HEK293T (cell line): ENCODE results near the gene TBC1D32.
"Not testable (repeated sequence)": the region's sequence is repeated elsewhere in the genome, so short reads cannot be mapped to it uniquely, and the experiment has no call there.

Source experiments
- BHLHE40 ChIP-seq: fragments of 450-650 bp; IDR thresholded peaks from 2 replicates; pipeline ENCODE4 v1.6.1; 2016; ENCODE audit warnings: mild to moderate bottlenecking, moderate library complexity, borderline replicate concordance
- CTBP1 ChIP-seq: fragments of 450-650 bp; IDR thresholded peaks from 2 replicates; pipeline ENCODE4 v1.6.1; 2016; ENCODE audit warnings: borderline replicate concordance
- ELF4 ChIP-seq: fragments of 450-650 bp; IDR thresholded peaks from 2 replicates; pipeline ENCODE4 v1.6.1; 2017; ENCODE audit warnings: antibody characterized with exemption
- FOXA1 ChIP-seq: fragments of 450-650 bp; IDR thresholded peaks from 2 replicates; pipeline ENCODE4 v1.6.1; 2016; ENCODE audit warnings: mild to moderate bottlenecking
- FOXK2 ChIP-seq: fragments of 450-650 bp; IDR thresholded peaks from 2 replicates; pipeline ENCODE4 v1.6.1; 2016; ENCODE audit warnings: mild to moderate bottlenecking
- FOXM1 ChIP-seq: fragments of 450-650 bp; IDR thresholded peaks from 2 replicates; pipeline ENCODE4 v1.6.1; 2017; ENCODE audit warnings: mild to moderate bottlenecking, borderline replicate concordance
- HDGF ChIP-seq: fragments of 450-650 bp; IDR thresholded peaks from 2 replicates; pipeline ENCODE4 v1.6.1; 2017; ENCODE audit warnings: antibody characterized with exemption, borderline replicate concordance
- L3MBTL2 ChIP-seq: fragments of 450-650 bp; conservative IDR thresholded peaks from 2 replicates; pipeline ENCODE4 v1.6.1; 2016; ENCODE audit warnings: mild to moderate bottlenecking
- LEF1 ChIP-seq: fragments of 450-650 bp; IDR thresholded peaks from 2 replicates; pipeline ENCODE4 v1.6.1; 2017; ENCODE audit warnings: mild to moderate bottlenecking, borderline replicate concordance
- SP1 ChIP-seq: fragments of 450-650 bp; IDR thresholded peaks from 2 replicates; pipeline ENCODE4 v1.6.1; 2017
- SUZ12 ChIP-seq: fragments of 450-650 bp; IDR thresholded peaks from 2 replicates; pipeline ENCODE4 v1.6.1; 2016; ENCODE audit warnings: mild to moderate bottlenecking
- ZNF384 ChIP-seq: fragments of 450-650 bp; IDR thresholded peaks from 2 replicates; pipeline ENCODE4 v1.6.1; 2016
- TF ChIP-seq, protein P1 (sequence below): fragments of 450-650 bp; IDR thresholded peaks from 2 replicates; pipeline ENCODE4 v1.6.1; 2016

DNA sequence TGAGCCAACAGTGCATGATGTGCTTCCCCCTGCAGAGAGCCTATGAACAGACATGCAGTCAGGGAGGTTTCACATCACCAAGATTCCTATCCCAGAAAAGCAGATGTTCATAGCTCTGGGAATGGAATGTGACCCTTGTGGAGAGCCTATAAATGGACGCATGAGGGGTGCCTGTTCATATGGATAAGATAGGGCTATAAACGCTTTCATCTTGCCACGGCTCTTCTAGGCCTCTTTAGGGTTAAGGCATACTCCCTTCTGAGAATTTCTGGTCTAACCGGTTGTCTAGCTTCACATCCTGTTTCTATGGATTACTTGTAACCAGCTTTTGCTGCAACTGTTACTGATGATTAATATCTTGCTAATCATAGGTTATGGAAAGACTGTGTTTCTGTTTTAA is 285.7 kb downstream of the TBC1D32 start:
- not testable (repeated sequence) for TF ChIP-seq SP1, L3MBTL2, FOXM1, ELF4, SUZ12, LEF1, FOXK2, CTBP1, HDGF, ZNF384, BHLHE40, FOXA1
- TF ChIP-seq, protein P1, sequence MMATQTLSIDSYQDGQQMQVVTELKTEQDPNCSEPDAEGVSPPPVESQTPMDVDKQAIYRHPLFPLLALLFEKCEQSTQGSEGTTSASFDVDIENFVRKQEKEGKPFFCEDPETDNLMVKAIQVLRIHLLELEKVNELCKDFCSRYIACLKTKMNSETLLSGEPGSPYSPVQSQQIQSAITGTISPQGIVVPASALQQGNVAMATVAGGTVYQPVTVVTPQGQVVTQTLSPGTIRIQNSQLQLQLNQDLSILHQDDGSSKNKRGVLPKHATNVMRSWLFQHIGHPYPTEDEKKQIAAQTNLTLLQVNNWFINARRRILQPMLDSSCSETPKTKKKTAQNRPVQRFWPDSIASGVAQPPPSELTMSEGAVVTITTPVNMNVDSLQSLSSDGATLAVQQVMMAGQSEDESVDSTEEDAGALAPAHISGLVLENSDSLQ = not testable (repeated sequence)
